Measurements from ENCODE around the gene VIT.

The VIT gene

DNA sequence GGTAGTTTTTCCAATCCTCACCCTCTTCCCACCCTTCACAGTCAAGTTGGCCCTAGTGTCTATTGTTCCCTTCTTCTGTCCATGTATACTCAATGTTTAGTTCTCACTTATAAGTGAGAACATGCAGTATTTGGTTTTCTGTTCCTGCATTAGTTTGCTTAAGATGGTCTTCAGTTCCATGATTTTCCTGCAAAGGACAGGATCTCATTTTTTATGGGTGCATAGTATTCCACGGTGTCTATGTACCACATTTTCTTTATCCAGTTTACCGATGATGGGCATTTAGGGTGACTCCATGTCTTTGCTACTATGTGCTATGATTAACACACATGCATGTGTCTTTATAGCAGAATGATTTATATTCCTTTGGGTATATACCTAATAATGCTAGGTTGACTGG is 165.4 kb downstream of the VIT start:
- peaks cover 13% of the 10 kb centered on the region for H3K4me1 Mint-ChIP-seq
- no peaks in the 10 kb centered on the region for H3K9me3 Mint-ChIP-seq
- H3K4me3 Mint-ChIP-seq = no peak overlapping the region
- peaks cover 40% of the 10 kb centered on the region for H3K36me3 Mint-ChIP-seq
- no peak overlapping the region for H3K27ac Mint-ChIP-seq
- no peaks in the 10 kb centered on the region for H3K27me3 Mint-ChIP-seq
